Lung (tissue), 12 donors: Measurements from ENCODE around the gene RASSF5. TPM values are rescaled to one million over a fixed set of nuclear protein-coding genes. Genes with fewer than 3 reads are reported as not detected.

Experiments
- ATAC-seq: fragments of 200-7000 bp; cut with Tn5 transposase; one replicate; pipeline ENCODE4 v1.9.1; 2020; ENCODE audit warnings: moderate number of reproducible peaks; ENCODE audit not compliant: insufficient read depth, low FRiP score
- DNase-seq, 3 donors: peaks; one replicate each; pipeline ENCODE4 v3.0.0-alpha.2; 2013 to 2017
- H3K27ac ChIP-seq, 2 donors: one replicate each; pipeline ENCODE4 v1.5.1; 2013; ENCODE audit warnings: mild to moderate bottlenecking in 2 of 2, moderate library complexity in 2 of 2, control low read depth in 1 of 2, inconsistent platforms in 1 of 2, low read depth in 1 of 2, low read length in 1 of 2
- H3K27me3 ChIP-seq, 3 donors: one replicate each; pipeline ENCODE4 v1.5.1; 2013; ENCODE audit warnings: low read length in 2 of 3; ENCODE audit not compliant: control insufficient read depth in 3 of 3, insufficient read depth in 3 of 3
- H3K36me3 ChIP-seq, 4 donors: one replicate each; pipeline ENCODE4 v1.5.1; 2013; ENCODE audit warnings: low read length in 4 of 4, mild to moderate bottlenecking in 1 of 4, moderate library complexity in 1 of 4; ENCODE audit not compliant: control insufficient read depth in 4 of 4, insufficient read depth in 4 of 4
- H3K4me1 ChIP-seq, 5 donors: one replicate each; pipeline ENCODE4 v1.5.1; 2013; ENCODE audit warnings: low read length in 5 of 5, mild to moderate bottlenecking in 2 of 5, moderate library complexity in 1 of 5; ENCODE audit not compliant: control insufficient read depth in 5 of 5, insufficient read depth in 5 of 5
- H3K4me3 ChIP-seq: one replicate; pipeline ENCODE4 v1.5.1; 2013; ENCODE audit warnings: mild to moderate bottlenecking, control low read depth, moderate library complexity
- H3K9ac ChIP-seq, 2 donors: one replicate each; pipeline ENCODE4 v1.5.1; 2013; ENCODE audit warnings: low read length in 2 of 2, control low read depth in 1 of 2; ENCODE audit not compliant: insufficient read depth in 1 of 2
- H3K9me3 ChIP-seq, 4 donors: one replicate each; pipeline ENCODE4 v1.5.1; 2013; ENCODE audit warnings: low read length in 3 of 4, mild to moderate bottlenecking in 1 of 4, moderate library complexity in 1 of 4; ENCODE audit not compliant: control insufficient read depth in 4 of 4, insufficient read depth in 3 of 4
- CTCF ChIP-seq: IDR thresholded peaks from 2 replicates; pipeline ENCODE4 v1.5.1; 2012; ENCODE audit warnings: mild to moderate bottlenecking; ENCODE audit errors: control extremely low read depth, extremely low read depth
- WGBS, 2 donors: extraction: QIAGEN DNeasy Blood & Tissue Kit; methylation state at CpG; one replicate each; pipeline ENCODE4 v1.1.7; 2013; 5-methylcytosine and 5-hydroxymethylcytosine counted together
- polyA plus RNA-seq, 2 donors: library from polyadenylated mRNA; stranded (reverse); fragments of 200-250 nt; gene quantifications; one replicate each; pipeline ENCODE4 v1.2.1, GENCODE V29; 2013
- total RNA-seq, 2 donors: library from RNA; depleted of rRNA in 1 of 2; stranded (reverse); fragments of >200 nt in 1 of 2; gene quantifications; one replicate each; pipeline ENCODE4 v1.2.1, GENCODE V29; 2014 to 2021
- donor health status: control.
- donor health status: control.
- donor health status: Bipolar disorder and iron deficiency.
- donor health status: healthy.
- donor health status: DM: yes; HTN: yes; CAD: no.

RASSF5 gene
- total and polyA plus RNA-seq, 4 donors = 10.3 to 38.2 (median 30.7) TPM

- Histone ChIP-seq H3K4me1 (peaks cover 0 to 10% (median 5%) of the 10 kb centered on the region in 5 donors), H3K27me3 (no peaks in the 10 kb centered on the region), H3K36me3 (no peaks in the 10 kb centered on the region), H3K9me3 (peaks cover 0 to 2% (median 0%) of the 10 kb centered on the region in 4 donors), H3K4me3 (no peak overlapping the region), H3K27ac (no peak overlapping the region), H3K9ac (no peak overlapping the region)
- TF ChIP-seq CTCF = no peak
- WGBS, 2 donors = 56 to 78% methylated on average over 6 of the region's 6 CpGs
- ATAC-seq (no peak), DNase-seq (no peak)
These were observed 19.0 kb downstream of the RASSF5 start for GRCh38 chr1:206526064-206526911.

GRCh38 chr1:206529425-206529824, 22.1 kb downstream of the RASSF5 start:
- Histone ChIP-seq H3K27ac (no peak overlapping the region), H3K9ac (no peak overlapping the region), H3K36me3 (no peaks in the 10 kb centered on the region), H3K4me3 (no peak overlapping the region), H3K9me3 (peaks cover 0 to 2% (median 0%) of the 10 kb centered on the region in 4 donors), H3K4me1 (peaks cover 0 to 8% (median 0%) of the 10 kb centered on the region in 5 donors), H3K27me3 (no peaks in the 10 kb centered on the region)
- TF ChIP-seq CTCF = no peak
- 86 to 95% methylated on average over 7 of the region's 7 CpGs for WGBS, 2 donors
- ATAC-seq (no peak), DNase-seq (no peak)

GRCh38 chr1:206532368-206532767, 25.0 kb downstream of the RASSF5 start:
- Histone ChIP-seq H3K27me3 (no peaks in the 10 kb centered on the region), H3K9me3 (no peaks in the 10 kb centered on the region), H3K27ac (no peak overlapping the region), H3K4me3 (no peak overlapping the region), H3K4me1 (no peaks in the 10 kb centered on the region), H3K36me3 (no peaks in the 10 kb centered on the region), H3K9ac (no peak overlapping the region)
- ATAC-seq (no peak), DNase-seq (no peak)
- no peak for TF ChIP-seq CTCF
- 96 to 98% methylated on average over 7 of the region's 7 CpGs for WGBS, 2 donors
